Stimulated activated CD8-positive, alpha-beta memory T cell treated with anti-CD3 and anti-CD28 coated beads, Interleukin-7, amount 100 ng/mL, for 1 hour (primary cell): ENCODE results near the gene RHOJ.
"Not testable (repeated sequence)": the region's sequence is repeated elsewhere in the genome, so short reads cannot be mapped to it uniquely, and the experiment has no call there.

Experiments
- DNase-seq, 2 donors: peaks; one replicate each; pipeline ENCODE4 v3.0.0-alpha.2; 2020; ENCODE audit warnings: low read depth in 2 of 2

Gene RHOJ

GRCh38 chr14:63299351-63300110 is 95.3 kb downstream of the RHOJ start:
- DNase-seq: no peak

DNA sequence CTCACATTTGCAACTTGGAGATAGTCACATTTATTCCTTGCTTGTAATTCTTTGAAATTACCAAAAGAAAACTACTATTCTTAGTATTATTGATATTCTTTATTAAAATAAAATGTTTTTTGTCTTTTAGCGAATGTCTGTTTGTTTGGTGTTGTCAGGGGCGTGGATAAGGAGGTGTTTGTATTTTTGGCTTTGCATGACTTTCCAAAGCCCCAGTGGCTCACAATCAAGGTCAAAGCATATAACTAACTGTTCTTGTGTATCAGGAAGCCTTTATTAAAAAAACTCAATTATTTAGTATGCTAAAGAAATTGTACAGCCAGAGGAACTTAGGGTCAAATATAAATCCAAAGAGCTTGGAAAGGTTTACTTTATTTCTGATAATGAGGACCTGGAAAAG is 96.6 kb downstream of the RHOJ start:
- no peak for DNase-seq

DNA sequence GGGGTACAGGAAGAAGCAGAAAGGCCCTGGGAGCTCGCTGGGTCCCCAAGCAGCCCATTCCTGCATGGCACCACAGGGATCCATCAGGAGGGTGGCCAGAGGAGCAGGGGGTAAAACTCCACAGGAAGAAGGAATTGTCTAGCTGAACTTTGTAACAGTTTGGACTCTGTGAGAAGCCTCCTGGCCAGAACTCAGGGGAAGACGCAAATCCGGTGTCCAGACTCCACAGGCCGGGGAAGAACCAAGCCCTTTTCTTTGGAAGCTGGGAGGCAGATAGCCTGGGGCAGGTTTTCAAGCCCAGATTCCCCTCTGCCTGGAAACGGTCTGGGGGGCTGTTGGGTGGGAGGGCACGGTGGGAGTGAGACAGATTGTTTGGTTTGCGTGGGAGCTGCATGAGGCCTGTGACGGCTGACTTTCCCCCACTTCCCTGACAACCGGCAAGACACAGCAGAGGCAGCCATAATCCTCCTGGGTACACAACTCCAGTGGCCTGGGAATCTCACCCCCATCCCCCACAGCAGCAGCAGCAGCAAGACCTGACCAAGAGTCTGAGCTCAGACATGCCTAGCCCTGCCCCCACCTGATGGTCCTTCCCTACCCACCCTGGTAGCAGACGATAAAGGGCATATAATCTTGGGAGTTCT is 97.8 kb downstream of the RHOJ start:
- no peak for DNase-seq

DNA sequence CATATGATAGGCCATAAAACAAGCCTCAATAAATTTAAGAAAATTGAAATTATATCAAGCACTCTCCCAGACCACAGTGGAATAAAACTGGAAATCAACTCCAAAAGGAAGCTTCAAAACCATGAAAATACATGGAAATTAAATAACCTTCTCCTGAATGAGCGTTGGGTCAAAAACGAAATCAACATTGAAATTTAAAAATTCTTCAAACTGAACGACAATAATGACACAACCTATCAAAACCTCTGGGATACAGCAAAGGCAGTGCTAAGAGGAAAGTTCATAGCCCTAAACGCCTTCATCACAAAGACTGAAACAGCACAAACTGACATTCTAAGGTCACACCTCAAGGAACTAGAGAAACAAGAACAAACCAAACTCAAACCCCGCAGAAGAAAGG is 100.2 kb downstream of the RHOJ start:
- DNase-seq: not testable (repeated sequence)

DNA sequence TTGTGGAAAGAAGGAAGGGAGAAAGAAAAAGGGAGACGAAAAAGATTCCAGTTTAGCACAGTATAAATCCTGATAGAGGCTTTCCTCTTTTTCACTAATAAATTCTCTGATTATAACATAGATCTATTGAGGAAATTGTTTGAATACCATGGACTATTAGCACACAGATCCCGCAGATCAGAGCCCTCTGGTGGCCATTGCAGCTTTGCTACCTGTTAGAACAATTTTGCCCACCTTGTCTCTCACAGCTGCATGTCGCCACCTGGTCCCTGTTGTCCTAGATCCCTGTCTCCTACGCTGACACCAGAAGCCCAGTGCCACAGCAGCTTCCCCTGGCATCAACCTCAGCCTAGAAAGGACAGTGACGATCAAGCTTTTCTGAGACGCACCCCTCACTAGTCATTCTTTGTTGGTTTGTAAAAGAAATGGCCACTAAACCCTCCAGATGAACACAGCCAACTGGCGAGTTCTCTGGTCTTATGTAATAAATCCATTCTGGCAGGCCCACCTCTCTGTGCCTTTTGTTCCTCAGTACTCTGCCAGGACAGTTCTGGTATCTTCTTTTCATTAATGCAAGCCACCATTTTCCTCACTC is 104.6 kb downstream of the RHOJ start:
- no peak for DNase-seq

- DNase-seq: no peak
Measured at GRCh38 chr14:63318835-63319234, 114.6 kb downstream of the RHOJ start, which contains the start of gene GPHB5. TSS of gene GPHB5 (minus strand) at chr14:63318935. CDS start at chr14:63317849, 1,086 bp downstream.

GRCh38 chr14:63322472-63322871 is 118.2 kb downstream of the RHOJ start:
- no peak for DNase-seq

DNA sequence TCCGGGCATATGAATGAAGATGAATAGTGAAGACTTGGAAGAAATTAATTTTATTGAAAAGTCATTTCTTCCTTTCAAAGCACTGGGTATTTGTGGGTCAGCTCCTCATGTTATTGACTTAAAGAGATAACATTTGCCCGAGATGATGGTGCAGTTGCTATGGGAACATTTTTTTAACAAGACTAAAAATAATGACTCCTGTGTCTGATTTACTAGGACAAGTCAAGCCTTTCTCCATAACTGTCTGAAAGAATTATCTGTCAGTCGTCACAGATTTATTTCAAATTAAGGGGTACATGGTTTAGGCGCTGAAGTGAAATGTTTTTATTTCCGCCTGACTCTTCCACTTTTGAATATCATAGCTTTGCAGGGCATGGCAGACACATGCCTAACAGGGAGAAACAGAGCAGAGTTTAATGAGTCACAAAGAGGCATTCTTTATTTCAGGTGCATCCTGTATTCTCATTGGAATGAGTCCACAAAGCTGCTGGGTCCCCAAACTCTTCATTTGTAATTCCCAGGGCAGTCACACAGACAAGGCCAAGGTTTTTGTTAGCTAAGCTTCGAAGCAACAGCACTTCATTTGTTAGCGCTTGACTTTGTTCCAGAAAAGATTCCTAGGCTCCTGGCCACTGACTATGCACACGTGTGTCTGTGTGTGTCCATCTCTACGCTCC is 118.8 kb downstream of the RHOJ start:
- no peak for DNase-seq

- no peak for DNase-seq
Measured at GRCh38 chr14:63326840-63327239, 122.6 kb downstream of the RHOJ start.

- DNase-seq: no peak
Measured at GRCh38 chr14:63328787-63329737, 124.8 kb downstream of the RHOJ start.

DNA sequence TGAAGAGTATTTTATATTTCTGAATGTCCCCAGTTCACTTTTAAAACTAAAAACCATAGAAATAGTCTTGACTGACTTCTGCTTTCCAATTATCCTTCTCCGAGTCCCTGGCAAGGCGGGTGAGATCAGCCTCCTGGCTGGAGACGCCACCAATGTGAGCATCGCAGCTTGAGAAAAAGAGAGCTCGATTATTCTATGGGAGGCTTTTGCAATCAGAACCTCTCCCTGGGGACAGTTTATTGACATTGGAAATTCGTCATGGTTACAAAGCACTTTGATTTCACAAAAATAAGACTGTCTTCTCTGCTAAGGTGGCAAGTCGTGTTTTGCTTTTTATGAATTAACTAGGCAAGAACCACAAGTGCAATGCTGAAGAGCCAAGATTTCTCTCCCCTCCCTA is 138.1 kb downstream of the RHOJ start:
- DNase-seq: no peak
